Endothelial cell of umbilical vein (primary cell): ENCODE results near the gene PSMD3. TPM values are rescaled to one million over a fixed set of nuclear protein-coding genes. Genes with fewer than 3 reads are reported as not detected.

ENCODE experiments used
- BruUV-seq: library from RNA; stranded (reverse); fragments of 400-500 nt; replicated peaks from 2 replicates; lab custom pipeline; 2021; lab: Mats Ljungman, UMichigan
- CTCF ChIA-PET: fragments of 300-600, 350-600 bp; sonication (Branson Sonifier 250); formaldehyde crosslinking; loops from one replicate; lab custom pipeline; 2021; ENCODE audit warnings: antibody characterized with exemption, inconsistent platforms; lab: Charles Lee
- POLR2A ChIA-PET: fragments of 300-600, 350-600 bp; sonication (Branson Sonifier 250); formaldehyde crosslinking; loops from one replicate; lab custom pipeline; 2021; ENCODE audit warnings: antibody characterized with exemption, inconsistent platforms; lab: Charles Lee
- DNase-seq: peaks from one replicate; pipeline ENCODE4 v3.0.0-alpha.2; 2011; ENCODE audit warnings: low read depth, low spot score
- FAIRE-seq: peaks from 2 replicates; lab custom pipeline; 2011; peaks lifted over from hg19 to GRCh38; lab: Jason Lieb, UNC
- H2AFZ ChIP-seq: 2 replicates; pipeline ENCODE4 v1.6.0; 2012; ENCODE audit warnings: low read depth, low read length, control low read depth, inconsistent platforms
- H3K27ac ChIP-seq: 2 replicates; pipeline ENCODE4 v1.5.1; 2011; ENCODE audit warnings: low read depth, mild to moderate bottlenecking, control low read depth, low read length, moderate library complexity; ENCODE audit not compliant: insufficient read depth
- H3K27me3 ChIP-seq, 2 experiments: 2 replicates each; pipeline versions ENCODE4 v1.6.0 to v1.6.1; 2011; ENCODE audit warnings: low read length in 2 of 2, mixed read lengths in 1 of 2; ENCODE audit not compliant: control insufficient read depth in 2 of 2, insufficient read depth in 2 of 2
- H3K36me3 ChIP-seq, 2 experiments: 2 replicates in 1 of 2; 3 replicates in 1 of 2; pipeline ENCODE4 v1.5.1; 2011; ENCODE audit warnings: low read length in 2 of 2, mild to moderate bottlenecking in 1 of 2, moderate library complexity in 1 of 2; ENCODE audit not compliant: control insufficient read depth in 2 of 2, insufficient read depth in 2 of 2; ENCODE audit errors: extremely low read depth in 1 of 2
- H3K4me1 ChIP-seq: 3 replicates; pipeline ENCODE4 v1.5.1; 2011; ENCODE audit warnings: mild to moderate bottlenecking, low read length; ENCODE audit not compliant: control insufficient read depth, insufficient read depth; ENCODE audit errors: extremely low read depth
- H3K4me2 ChIP-seq: 2 replicates; pipeline ENCODE4 v1.6.1; 2011; ENCODE audit warnings: low read length, control low read depth, mixed read lengths; ENCODE audit not compliant: insufficient read depth
- H3K4me3 ChIP-seq, 3 experiments: fragments of 200-600 bp in 1 of 3; sonication (generic), shearing (Covaris generic) in 1 of 3; replicated peaks in 1 of 3; 2 replicates each; pipeline ENCODE4 v1.5.1; 2011 to 2016; ENCODE audit warnings: control low read depth in 3 of 3, low read length in 3 of 3, mild to moderate bottlenecking in 2 of 3, inconsistent platforms in 1 of 3, low read depth in 1 of 3, moderate library complexity in 1 of 3; ENCODE audit not compliant: insufficient read depth in 1 of 3
- H3K79me2 ChIP-seq: 2 replicates; pipeline ENCODE4 v1.6.0; 2012; ENCODE audit warnings: low read length, inconsistent platforms; ENCODE audit not compliant: control insufficient read depth, insufficient read depth
- H3K9ac ChIP-seq: replicated peaks from 2 replicates; pipeline ENCODE3; 2011; ENCODE audit warnings: low read length, control low read depth; ENCODE audit not compliant: insufficient read depth; ENCODE audit errors: extremely low read depth
- H3K9me1 ChIP-seq: replicated peaks from 3 replicates; pipeline ENCODE4 v1.6.0; 2011; ENCODE audit warnings: mild to moderate bottlenecking, low read length; ENCODE audit not compliant: control insufficient read depth, insufficient read depth; ENCODE audit errors: extremely low read depth
- H3K9me3 ChIP-seq: replicated peaks from 2 replicates; pipeline ENCODE4 v1.5.1; 2012; ENCODE audit warnings: low read length, inconsistent platforms; ENCODE audit not compliant: control insufficient read depth, insufficient read depth
- H4K20me1 ChIP-seq: replicated peaks from 2 replicates; pipeline ENCODE3; 2011; ENCODE audit warnings: mild to moderate bottlenecking, low read length; ENCODE audit not compliant: control insufficient read depth, insufficient read depth; ENCODE audit errors: extremely low read depth
- CTCF ChIP-seq, 2 donors: IDR thresholded peaks; 1 replicate in 1 of 2; 2 replicates in 1 of 2; pipeline ENCODE4 v1.5.1; 2011; ENCODE audit warnings: low read length in 2 of 2, mild to moderate bottlenecking in 2 of 2, moderate library complexity in 2 of 2, control low read depth in 1 of 2, inconsistent platforms in 1 of 2, low read depth in 1 of 2; ENCODE audit not compliant: insufficient read depth in 1 of 2; ENCODE audit errors: extremely low read depth in 1 of 2
- EZH2 ChIP-seq: IDR thresholded peaks from 2 replicates; pipeline ENCODE4 v1.6.1; 2012; ENCODE audit warnings: borderline replicate concordance, low read depth, mild to moderate bottlenecking, moderate library complexity, low read length, inconsistent platforms; ENCODE audit not compliant: severe bottlenecking
- FOS ChIP-seq: IDR thresholded peaks from 2 replicates; pipeline ENCODE4 v1.6.1; 2011; ENCODE audit warnings: mild to moderate bottlenecking, low read length, moderate library complexity, borderline replicate concordance; ENCODE audit not compliant: insufficient read depth
- GATA2 ChIP-seq: IDR thresholded peaks from 2 replicates; pipeline ENCODE4 v1.7.0; 2011; ENCODE audit warnings: low read depth, mild to moderate bottlenecking, moderate library complexity, mixed read lengths, low read length; ENCODE audit not compliant: insufficient read length, insufficient read depth
- JUN ChIP-seq: IDR thresholded peaks from 2 replicates; pipeline ENCODE4 v1.6.1; 2011; ENCODE audit warnings: borderline replicate concordance, low read depth; ENCODE audit not compliant: insufficient read length, insufficient read depth
- MAX ChIP-seq: IDR thresholded peaks from 2 replicates; pipeline ENCODE4 v1.6.1; 2011; ENCODE audit not compliant: insufficient read depth, insufficient read length
- MYC ChIP-seq: IDR thresholded peaks from one replicate; pipeline ENCODE4 v1.6.1; 2011; ENCODE audit warnings: mild to moderate bottlenecking, low read depth, low read length
- POLR2A ChIP-seq: IDR thresholded peaks from 2 replicates; pipeline ENCODE4 v1.6.1; 2012; ENCODE audit warnings: low read depth, mild to moderate bottlenecking, control low read depth, low read length
- POLR2AphosphoS5 ChIP-seq: IDR thresholded peaks from 2 replicates; pipeline ENCODE4 v1.6.1; 2012; ENCODE audit warnings: low read depth, mild to moderate bottlenecking, control low read depth, low read length, moderate library complexity; ENCODE audit not compliant: insufficient read depth
- dilution Hi-C: fragments of 300-500 bp; cut with MboI; formaldehyde crosslinking; loops from one replicate; pipeline ENCODE4 v1.15.0; 2019; ENCODE audit warnings: low sequenced_read_pairs; ENCODE audit not compliant: extremely low pct_ligation_motif_present
- intact Hi-C: fragments of 100-400 bp; cut with micrococcal nuclease; formaldehyde crosslinking; loops from one replicate; pipeline ENCODE4 v1.10.0; 2022
- polyA plus RNA-seq, 4 experiments: library from polyadenylated mRNA; depleted of rRNA in 3 of 4; stranded (reverse) in 3 of 4; unstranded in 1 of 4; fragments of >200 nt; gene quantifications; 2 replicates each; pipeline versions ENCODE4 v1.2.1 to v1.2.3, GENCODE V29; 2011 to 2012; ENCODE audit warnings: missing spikeins in 1 of 4
- total RNA-seq: library from RNA; stranded (reverse); gene quantifications from 2 replicates; pipeline ENCODE4 v1.2.3, GENCODE V29; 2021

Gene PSMD3
- total and polyA plus RNA-seq, 2 donors (not counting 3 experiments of a cell fraction or from before 2014, with no cell fraction given) = 120 to 136 TPM

- Histone ChIP-seq H3K4me2 (no peak overlapping the region), H3K27me3 (peaks cover 0 to 2% of the 10 kb centered on the region in 2 experiments), H3K9ac (no peak overlapping the region), H3K36me3 (no peaks in the 10 kb centered on the region), H4K20me1 (no peaks in the 10 kb centered on the region), H3K27ac (no peak overlapping the region), H3K79me2 (no peaks in the 10 kb centered on the region), H3K4me3 (no peak overlapping the region), H3K4me1 (peaks cover 5% of the 10 kb centered on the region), H3K9me1 (no peaks in the 10 kb centered on the region), H2AFZ (no peak overlapping the region), H3K9me3 (no peaks in the 10 kb centered on the region)
- ChIA-PET CTCF (no interaction called here), POLR2A (interaction anchor here (0.5 kb wide), 1 partner anchor 485 kb away, joined by 5 read pairs; the partner anchor contains the start of gene MED1)
- dilution Hi-C loops = no loop called here
- FAIRE-seq = no peak
- intact Hi-C loops = no loop called here
- no TSS peak for BruUV-seq
- no peak for DNase-seq
- no peak for TF ChIP-seq POLR2A
- no peak for TF ChIP-seq GATA2
- no peak for TF ChIP-seq MYC
- no peak for TF ChIP-seq MAX
- no peak for TF ChIP-seq FOS
Measured at GRCh38 chr17:39935909-39936308, 44.7 kb upstream of the PSMD3 start.

- Histone ChIP-seq H3K27me3 (peaks cover 0 to 2% of the 10 kb centered on the region in 2 experiments), H3K9me3 (no peaks in the 10 kb centered on the region), H3K9ac (no peak overlapping the region), H3K4me1 (peaks cover 5% of the 10 kb centered on the region), H3K4me2 (no peak overlapping the region), H2AFZ (no peak overlapping the region), H3K4me3 (no peak overlapping the region), H3K27ac (no peak overlapping the region), H3K79me2 (no peaks in the 10 kb centered on the region), H4K20me1 (no peaks in the 10 kb centered on the region), H3K9me1 (no peaks in the 10 kb centered on the region), H3K36me3 (no peaks in the 10 kb centered on the region)
- DNase-seq (no peak), FAIRE-seq (no peak)
- TF ChIP-seq JUN = no peak
- TF ChIP-seq EZH2 = no peak
- no peak for TF ChIP-seq MAX
- TF ChIP-seq CTCF (IDR thresholded peaks at IDR 0.05; ENCODE audit: extremely low read depth in 1 of 2, insufficient read depth in 1 of 2, low read depth in 1 of 2, low read length in 2 of 2) = no peak
- TF ChIP-seq FOS = no peak
- no peak for TF ChIP-seq MYC
- TF ChIP-seq POLR2AphosphoS5 = no peak
- TF ChIP-seq GATA2 = no peak
- TF ChIP-seq POLR2A = no peak
- intact Hi-C loops = no loop called here
- POLR2A ChIA-PET = no interaction called here
- BruUV-seq = no TSS peak
- dilution Hi-C loops = no loop called here
- CTCF ChIA-PET = no interaction called here
Measured at GRCh38 chr17:39937447-39937846, 43.2 kb upstream of the PSMD3 start.
